Measurements from ENCODE around the gene RAP1GAP. TPM values are rescaled to one million over a fixed set of nuclear protein-coding genes. Genes with fewer than 3 reads are reported as not detected.
A peak's percentile ranks its signal among the peaks of the same experiment; 100 is the strongest.
"Not testable (repeated sequence)": the region's sequence is repeated elsewhere in the genome, so short reads cannot be mapped to it uniquely, and the experiment has no call there.

Gene RAP1GAP
- total and polyA plus RNA-seq, 4 donors = 5.6 to 64.7 (median 28.0) TPM

GRCh38 chr1:21680381-21680780 lies 11.2 kb upstream of the RAP1GAP start:
- Histone ChIP-seq H3K9me3 (ENCODE audit: control insufficient read depth in 4 of 4, insufficient read depth in 3 of 4, low read length in 3 of 4) (no peaks in the 10 kb centered on the region), H3K4me3 (no peak overlapping the region), H3K27me3 (ENCODE audit: control insufficient read depth in 3 of 3, insufficient read depth in 3 of 3, low read length in 2 of 3) (no peaks in the 10 kb centered on the region), H3K36me3 (ENCODE audit: control insufficient read depth in 4 of 4, insufficient read depth in 4 of 4, low read length in 4 of 4) (peaks cover 10 to 33% (median 20%) of the 10 kb centered on the region in 4 donors), H3K4me1 (ENCODE audit: control insufficient read depth in 5 of 5, insufficient read depth in 5 of 5, low read length in 5 of 5) (no peaks in the 10 kb centered on the region), H3K9ac (ENCODE audit: insufficient read depth in 1 of 2, low read length in 2 of 2) (no peak overlapping the region), H3K27ac (ENCODE audit: low read depth in 1 of 2, low read length in 1 of 2) (no peak overlapping the region)
- 96 to 100% methylated on average over 1 of the region's 1 CpG for WGBS, 2 donors
- ATAC-seq (ENCODE audit: insufficient read depth, low FRiP score) (no peak), DNase-seq (peak in 1 of 3 donors; percentile 22)
- TF ChIP-seq CTCF (IDR thresholded peaks at IDR 0.05; ENCODE audit: control extremely low read depth, extremely low read depth) = no peak

- H3K4me1 ChIP-seq (ENCODE audit: control insufficient read depth in 5 of 5, insufficient read depth in 5 of 5, low read length in 5 of 5) = peaks cover 0 to 18% (median 7%) of the 10 kb centered on the region in 5 donors
- no peaks in the 10 kb centered on the region for H3K27me3 ChIP-seq (ENCODE audit: control insufficient read depth in 3 of 3, insufficient read depth in 3 of 3, low read length in 2 of 3)
- 93 to 94% methylated on average over 6 of the region's 6 CpGs for WGBS, 2 donors
- peaks cover 0 to 26% (median 13%) of the 10 kb centered on the region in 4 donors for H3K36me3 ChIP-seq (ENCODE audit: control insufficient read depth in 4 of 4, insufficient read depth in 4 of 4, low read length in 4 of 4)
- no peak for TF ChIP-seq CTCF (IDR thresholded peaks at IDR 0.05; ENCODE audit: control extremely low read depth, extremely low read depth)
- no peak overlapping the region for H3K4me3 ChIP-seq
- H3K9ac ChIP-seq (ENCODE audit: insufficient read depth in 1 of 2, low read length in 2 of 2) = no peak overlapping the region
- DNase-seq = no peak
- no peak overlapping the region for H3K27ac ChIP-seq (ENCODE audit: low read depth in 1 of 2, low read length in 1 of 2)
- H3K9me3 ChIP-seq (ENCODE audit: control insufficient read depth in 4 of 4, insufficient read depth in 3 of 4, low read length in 3 of 4) = no peaks in the 10 kb centered on the region
- ATAC-seq (ENCODE audit: insufficient read depth, low FRiP score) = no peak
These were observed 8.0 kb upstream of the RAP1GAP start for GRCh38 chr1:21677168-21677567.

- ATAC-seq (ENCODE audit: insufficient read depth, low FRiP score) = no peak
These were observed 5.8 kb upstream of the RAP1GAP start for GRCh38 chr1:21674957-21675356.

GRCh38 chr1:21673853-21674252 lies 4.7 kb upstream of the RAP1GAP start:
- WGBS, 2 donors = 84 to 93% methylated on average over 7 of the region's 7 CpGs
- not testable (repeated sequence) for H3K9ac ChIP-seq (ENCODE audit: insufficient read depth in 1 of 2, low read length in 2 of 2); H3K4me3 ChIP-seq; H3K36me3 ChIP-seq (ENCODE audit: control insufficient read depth in 4 of 4, insufficient read depth in 4 of 4, low read length in 4 of 4); ATAC-seq (ENCODE audit: insufficient read depth, low FRiP score); H3K9me3 ChIP-seq (ENCODE audit: control insufficient read depth in 4 of 4, insufficient read depth in 3 of 4, low read length in 3 of 4); DNase-seq; H3K27ac ChIP-seq (ENCODE audit: low read depth in 1 of 2, low read length in 1 of 2)
- peaks cover 0 to 17% (median 9%) of the 10 kb centered on the region in 3 donors for H3K27me3 ChIP-seq (ENCODE audit: control insufficient read depth in 3 of 3, insufficient read depth in 3 of 3, low read length in 2 of 3)
- H3K4me1 ChIP-seq (ENCODE audit: control insufficient read depth in 5 of 5, insufficient read depth in 5 of 5, low read length in 5 of 5) = peaks cover 0 to 32% (median 15%) of the 10 kb centered on the region in 5 donors

More at GRCh38 chr1:21674957-21675356, 5.8 kb upstream of the RAP1GAP start:
- 86 to 88% methylated on average over 10 of the region's 10 CpGs for WGBS, 2 donors
- no peak for DNase-seq
- no peak overlapping the region for H3K9ac ChIP-seq (ENCODE audit: insufficient read depth in 1 of 2, low read length in 2 of 2)
- TF ChIP-seq CTCF (IDR thresholded peaks at IDR 0.05; ENCODE audit: control extremely low read depth, extremely low read depth) = no peak
- peaks cover 0 to 11% (median 4%) of the 10 kb centered on the region in 4 donors for H3K36me3 ChIP-seq (ENCODE audit: control insufficient read depth in 4 of 4, insufficient read depth in 4 of 4, low read length in 4 of 4)
- H3K27me3 ChIP-seq (ENCODE audit: control insufficient read depth in 3 of 3, insufficient read depth in 3 of 3, low read length in 2 of 3) = peaks cover 0 to 11% (median 5%) of the 10 kb centered on the region in 3 donors
- no peaks in the 10 kb centered on the region for H3K9me3 ChIP-seq (ENCODE audit: control insufficient read depth in 4 of 4, insufficient read depth in 3 of 4, low read length in 3 of 4)
- H3K4me3 ChIP-seq = no peak overlapping the region
- H3K27ac ChIP-seq (ENCODE audit: low read depth in 1 of 2, low read length in 1 of 2) = no peak overlapping the region
- H3K4me1 ChIP-seq (ENCODE audit: control insufficient read depth in 5 of 5, insufficient read depth in 5 of 5, low read length in 5 of 5) = peaks cover 0 to 26% (median 7%) of the 10 kb centered on the region in 5 donors
